ENCODE data around the gene ZNF462.

GRCh38 chr9:107029146-107029545 lies 166.2 kb downstream of the ZNF462 start:
- no peak for TF ChIP-seq POLR2A (IDR thresholded peaks at IDR 0.05; ENCODE audit: insufficient read depth in 1 of 2, low read depth in 2 of 2, low read length in 2 of 2)
- TF ChIP-seq CTCF (CRISPR knock-in tag; IDR thresholded peaks at IDR 0.05) = no peak
- no peak for TF ChIP-seq NR0B2 (CRISPR knock-in tag; IDR thresholded peaks at IDR 0.05)
